Superior temporal gyrus (tissue), 1 donor: ENCODE measurements around the gene DUSP10.

Experiments used
- DNase-seq: peaks from one replicate; pipeline ENCODE4 v3.0.0-alpha.2; 2016; ENCODE audit errors: extremely low spot score

DUSP10 gene

GRCh38 chr1:221696027-221696426 is 45.9 kb downstream of the DUSP10 start:
- no peak for DNase-seq

- DNase-seq: no peak
These were observed 46.6 kb downstream of the DUSP10 start for GRCh38 chr1:221695301-221695700.

- no peak for DNase-seq
These were observed 47.8 kb downstream of the DUSP10 start for GRCh38 chr1:221694109-221694508.

GRCh38 chr1:221693087-221693486 is 48.8 kb downstream of the DUSP10 start:
- DNase-seq: no peak

GRCh38 chr1:221692643-221693042 is 49.2 kb downstream of the DUSP10 start:
- DNase-seq: no peak

GRCh38 chr1:221691261-221691660 is 50.6 kb downstream of the DUSP10 start:
- no peak for DNase-seq

GRCh38 chr1:221690858-221691257 is 51.0 kb downstream of the DUSP10 start:
- DNase-seq: no peak

- no peak for DNase-seq
These were observed 52.8 kb downstream of the DUSP10 start for GRCh38 chr1:221689138-221689537.

- no peak for DNase-seq
These were observed 53.4 kb downstream of the DUSP10 start for GRCh38 chr1:221688488-221688843.

- no peak for DNase-seq
These were observed 53.9 kb downstream of the DUSP10 start for GRCh38 chr1:221687836-221688487.

- no peak for DNase-seq
These were observed 58.2 kb downstream of the DUSP10 start for GRCh38 chr1:221683681-221684080.

- DNase-seq: no peak
These were observed 61.8 kb downstream of the DUSP10 start for GRCh38 chr1:221680085-221680484.

GRCh38 chr1:221678014-221678413 is 63.9 kb downstream of the DUSP10 start:
- no peak for DNase-seq

GRCh38 chr1:221675880-221676800 is 65.7 kb downstream of the DUSP10 start:
- DNase-seq: no peak

- no peak for DNase-seq
These were observed 68.9 kb downstream of the DUSP10 start for GRCh38 chr1:221672965-221673364.

- no peak for DNase-seq
These were observed 69.6 kb downstream of the DUSP10 start for GRCh38 chr1:221672239-221672645.

- no peak for DNase-seq
These were observed 71.8 kb downstream of the DUSP10 start for GRCh38 chr1:221670081-221670480.

GRCh38 chr1:221669441-221669840 is 72.4 kb downstream of the DUSP10 start:
- no peak for DNase-seq

GRCh38 chr1:221667504-221667903 is 74.4 kb downstream of the DUSP10 start:
- DNase-seq: no peak

- DNase-seq: no peak
These were observed 77.6 kb downstream of the DUSP10 start for GRCh38 chr1:221664253-221664652.

- DNase-seq: no peak
These were observed 78.6 kb downstream of the DUSP10 start for GRCh38 chr1:221663321-221663720.

- no peak for DNase-seq
These were observed 86.1 kb downstream of the DUSP10 start for GRCh38 chr1:221655766-221656305.
